HG02885 (cell line): ENCODE data around the gene CLIC4.
"Not testable (repeated sequence)": the region's sequence is repeated elsewhere in the genome, so short reads cannot be mapped to it uniquely, and the experiment has no call there.

Experiments used
- ATAC-seq: cut with Tn5 transposase; IDR thresholded peaks from one replicate; pipeline ENCODE4 v1.9.1; 2021; ENCODE audit warnings: mild to moderate bottlenecking; ENCODE audit not compliant: unreplicated experiment, poor library complexity

Gene CLIC4

GRCh38 chr1:24743404-24744211 is 1.6 kb upstream of the CLIC4 start:
- no peak for ATAC-seq

DNA sequence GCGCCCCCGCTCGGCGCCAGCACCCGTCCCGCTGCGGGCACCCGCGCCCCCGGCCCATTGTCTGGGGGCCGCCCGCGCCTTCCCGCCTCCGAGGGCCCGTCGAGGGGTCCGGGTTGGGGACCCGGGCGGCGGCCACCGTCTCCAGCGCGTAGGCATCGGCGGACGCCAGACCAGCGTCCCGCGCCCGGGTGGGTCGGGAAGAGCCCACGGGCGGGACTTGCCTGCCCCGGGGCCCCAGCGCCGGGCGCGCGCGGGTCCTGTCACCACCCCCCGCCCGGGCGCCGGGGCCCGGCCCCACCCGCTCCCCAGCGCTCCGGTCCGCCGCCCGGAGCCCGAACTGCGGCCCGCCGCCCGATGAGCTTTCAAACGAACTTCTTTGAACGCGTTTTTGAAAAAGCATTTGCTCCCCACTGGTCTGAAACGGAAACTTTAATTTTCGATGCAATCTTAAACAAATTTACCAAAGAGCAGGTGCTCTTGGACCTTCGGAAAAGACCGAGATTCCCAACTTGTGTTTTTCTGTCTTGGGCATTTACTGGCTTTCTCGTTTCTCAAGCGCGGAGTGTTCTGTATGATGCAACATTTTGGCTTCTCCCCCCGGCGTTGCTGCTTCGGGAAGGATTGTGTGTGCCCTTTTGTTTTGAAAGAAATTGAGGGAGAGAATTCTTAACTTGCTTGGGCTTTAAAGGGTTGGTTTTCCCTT is 615 bp downstream of the CLIC4 start:
- ATAC-seq, result peak; percentile 7

DNA sequence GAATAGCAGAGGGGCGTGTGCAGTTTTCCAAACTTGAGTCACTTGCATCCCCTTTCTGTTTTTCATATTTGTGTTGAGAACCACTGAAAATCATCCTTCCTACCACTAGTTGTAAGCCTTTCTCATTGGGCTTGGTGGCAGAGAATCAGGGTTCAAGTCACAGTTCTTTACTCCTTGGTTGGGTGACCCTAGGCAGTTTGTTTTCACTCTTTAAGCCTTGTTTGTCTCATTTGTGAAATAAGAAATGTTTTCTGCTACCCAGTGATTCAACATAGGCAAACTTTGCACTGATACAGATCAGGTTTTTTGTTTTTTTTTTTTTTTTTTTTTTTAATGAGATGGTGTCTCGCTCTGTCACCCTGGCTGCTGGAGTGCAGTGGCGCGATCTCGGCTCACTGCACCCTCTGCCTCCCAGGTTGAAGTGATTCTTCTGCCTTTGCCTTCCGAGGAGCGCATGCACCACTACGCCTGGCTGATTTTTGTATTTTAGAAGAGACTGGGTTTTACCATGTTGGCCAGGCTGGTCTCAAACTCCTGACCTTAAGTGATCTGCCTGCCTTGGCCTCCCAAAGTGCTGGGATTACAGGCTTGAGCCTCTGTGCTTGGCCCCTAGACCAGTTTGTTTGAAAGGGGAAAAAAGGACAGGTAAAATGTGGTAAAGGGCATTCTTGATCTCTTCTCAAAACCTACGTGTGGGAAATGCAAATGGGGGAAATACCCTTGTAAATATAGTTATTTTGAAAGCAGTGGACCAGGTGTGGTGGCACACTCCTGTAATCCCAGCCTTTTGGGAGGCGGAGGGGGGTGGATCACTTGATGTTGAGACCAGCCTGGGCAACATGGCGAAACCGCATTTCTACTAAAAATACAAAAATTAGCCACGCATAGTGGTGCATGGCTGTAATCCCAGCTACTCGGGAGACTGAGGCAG is 3.2 kb downstream of the CLIC4 start:
- ATAC-seq, result no peak

- ATAC-seq, result no peak
Observed at GRCh38 chr1:24749252-24749651, 4.0 kb downstream of the CLIC4 start.

DNA sequence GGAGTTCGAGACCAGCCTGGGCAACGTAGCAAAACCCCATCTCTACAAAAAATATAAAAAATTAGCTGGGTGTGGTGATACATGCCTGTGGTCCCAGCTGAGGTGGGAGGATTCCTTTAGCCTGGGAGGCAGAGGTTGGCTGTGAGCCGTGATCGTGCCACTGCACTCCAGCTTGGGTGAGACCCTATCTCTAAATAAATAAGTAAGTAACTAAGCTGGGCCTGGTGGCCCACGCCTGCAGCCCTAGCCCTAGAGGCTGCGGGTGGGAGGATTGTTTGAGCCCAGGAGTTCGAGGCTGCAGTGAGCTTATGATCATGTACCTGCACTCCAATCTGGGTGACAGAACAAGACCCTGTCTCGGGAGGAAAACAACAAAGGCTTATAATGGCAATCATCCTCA is 4.6 kb downstream of the CLIC4 start:
- no peak for ATAC-seq

GRCh38 chr1:24751833-24752232 is 6.6 kb downstream of the CLIC4 start:
- ATAC-seq, result no peak

DNA sequence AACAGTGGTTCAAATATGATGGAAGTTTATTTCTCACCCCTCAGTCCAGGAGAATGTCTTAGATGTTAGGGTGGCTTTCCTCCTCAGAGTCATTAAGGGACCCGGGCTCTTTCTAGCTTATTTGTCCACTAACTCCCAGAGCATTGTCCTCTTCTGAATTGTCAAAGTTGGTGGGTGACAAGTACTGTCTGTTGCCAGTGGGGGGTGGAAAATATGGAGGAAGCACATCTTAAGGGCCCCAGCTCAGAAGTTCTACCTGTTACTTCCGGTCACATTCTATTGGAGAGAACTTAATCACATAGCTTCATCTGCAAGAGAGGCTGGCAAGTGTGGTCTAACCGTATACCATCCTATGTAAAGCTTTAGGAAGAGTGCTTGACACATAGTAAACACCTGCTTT is 7.1 kb downstream of the CLIC4 start:
- ATAC-seq, result no peak

DNA sequence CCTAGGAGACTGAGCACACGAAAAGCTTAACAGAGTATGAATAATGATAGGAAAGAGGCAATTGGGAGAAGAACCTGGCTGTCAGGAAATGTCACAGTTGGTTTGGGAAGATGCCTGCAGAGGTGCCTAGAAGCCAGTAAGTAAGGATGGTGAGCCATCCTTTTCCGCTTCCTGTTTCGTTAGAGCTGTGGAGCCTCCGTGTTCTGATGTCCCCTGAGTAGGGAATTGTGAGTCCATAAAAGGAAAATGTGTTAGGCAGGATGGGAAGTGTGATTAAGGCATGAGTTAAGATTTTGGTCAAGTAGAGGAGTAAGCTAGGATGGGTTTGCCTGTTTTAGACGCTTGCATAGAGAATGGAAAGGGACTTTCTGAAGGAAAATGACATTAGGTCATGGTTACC is 9.0 kb downstream of the CLIC4 start:
- ATAC-seq, result no peak

- not testable (repeated sequence) for ATAC-seq
Observed at GRCh38 chr1:24755323-24755722, 10.1 kb downstream of the CLIC4 start.

DNA sequence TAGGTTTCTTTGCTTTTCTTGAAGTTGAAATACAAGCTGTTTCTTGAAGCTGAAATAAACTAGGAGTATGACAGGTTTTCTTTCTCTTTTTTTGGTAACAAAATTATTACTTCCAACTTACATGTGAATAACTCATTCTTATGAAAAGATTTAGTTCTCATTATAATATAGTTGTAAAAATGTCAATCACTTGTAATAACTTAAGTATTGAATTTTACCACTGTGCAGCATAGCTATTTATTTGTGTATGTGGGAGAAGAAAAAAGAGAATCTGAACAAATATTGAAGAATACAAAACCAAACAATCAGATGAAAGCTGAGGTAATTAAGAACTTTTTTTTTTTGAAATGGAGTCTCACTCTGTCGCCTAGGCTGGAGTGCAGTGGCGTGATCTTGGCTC is 11.1 kb downstream of the CLIC4 start:
- no peak for ATAC-seq

DNA sequence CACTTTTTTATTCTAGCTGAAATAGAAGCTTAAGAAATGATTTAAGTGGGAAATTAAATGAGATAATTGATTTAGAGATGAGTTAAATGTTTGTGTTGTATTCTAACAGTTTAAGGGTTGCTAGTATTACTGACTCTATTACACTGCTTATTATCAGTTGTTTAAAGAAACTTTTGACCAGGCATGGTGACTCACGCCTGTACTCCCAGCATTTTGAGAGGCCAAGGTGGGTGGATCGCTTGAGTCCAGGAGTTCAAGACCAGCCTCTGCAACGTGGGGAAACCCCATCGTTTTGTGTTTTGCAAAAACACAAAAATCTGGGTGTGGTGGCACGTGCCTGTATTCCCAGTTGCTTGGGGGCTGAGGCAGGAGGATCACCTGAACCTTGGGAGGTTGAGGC is 14.2 kb downstream of the CLIC4 start:
- no peak for ATAC-seq

DNA sequence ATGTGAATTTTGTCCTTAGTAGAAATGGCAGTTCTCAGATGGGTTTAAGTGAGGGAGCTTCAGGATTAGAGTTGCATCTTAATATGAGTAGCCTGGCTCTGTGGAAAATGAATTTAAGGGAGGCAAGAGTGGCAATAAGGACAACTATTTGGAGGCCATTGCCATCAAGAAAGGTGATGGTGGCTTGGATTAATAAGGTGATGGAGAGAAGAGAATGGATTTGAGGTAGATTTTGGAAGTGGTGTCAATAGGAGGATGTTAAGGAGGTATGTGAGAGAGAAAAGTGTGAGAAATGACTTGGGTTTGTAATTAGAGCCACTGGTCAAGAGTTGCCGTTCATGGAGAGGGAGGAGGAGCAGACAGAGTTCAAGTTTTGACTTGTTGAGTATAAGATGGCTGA is 16.3 kb downstream of the CLIC4 start:
- no peak for ATAC-seq

DNA sequence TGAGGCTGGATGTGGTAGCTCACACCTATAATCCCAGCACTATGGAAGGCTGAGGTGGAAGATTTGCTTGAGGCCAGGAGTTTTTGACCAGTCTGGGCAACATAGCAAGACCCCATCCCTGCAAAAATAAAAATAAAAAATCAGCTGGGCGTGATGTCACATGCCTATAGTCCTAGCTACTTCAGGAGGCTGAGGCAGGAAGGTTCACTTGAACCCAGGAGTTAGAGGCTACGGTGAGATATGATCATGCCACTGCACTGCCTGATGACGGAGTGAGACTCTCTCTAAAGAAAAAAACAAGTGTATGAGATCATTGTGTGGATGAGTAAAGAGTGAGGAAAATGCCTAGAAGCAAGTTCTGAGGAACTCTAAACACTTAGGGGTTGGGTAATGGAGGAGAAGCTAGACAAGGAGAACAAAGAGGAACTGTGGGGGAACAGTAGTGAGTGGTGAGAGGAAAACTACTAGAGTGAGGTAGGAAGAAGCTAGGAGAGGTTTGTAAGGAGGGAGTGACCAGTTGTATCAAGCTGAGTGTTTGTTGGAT is 17.0 kb downstream of the CLIC4 start:
- ATAC-seq, result no peak

DNA sequence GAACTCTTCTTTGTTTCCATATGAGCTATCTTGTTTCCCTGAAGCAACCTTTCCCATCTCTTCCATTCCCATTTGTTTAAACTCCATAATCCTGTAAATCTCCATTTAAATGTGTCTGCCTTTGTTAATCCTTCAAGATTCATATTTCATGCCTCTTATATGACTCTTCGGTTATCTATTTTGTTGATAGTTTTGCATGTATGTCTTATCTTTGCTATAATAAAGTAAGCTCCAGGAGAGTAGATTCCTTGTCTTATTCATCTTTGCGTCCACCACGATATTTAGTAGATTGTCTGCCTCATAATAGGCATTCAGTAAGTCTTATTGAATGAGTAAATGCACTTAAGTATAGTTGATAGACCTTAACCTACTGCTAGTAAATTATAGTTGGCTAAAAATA is 18.4 kb downstream of the CLIC4 start:
- no peak for ATAC-seq

GRCh38 chr1:24764439-24764838 is 19.2 kb downstream of the CLIC4 start:
- no peak for ATAC-seq

GRCh38 chr1:24764848-24765247 is 19.6 kb downstream of the CLIC4 start:
- ATAC-seq, result no peak

DNA sequence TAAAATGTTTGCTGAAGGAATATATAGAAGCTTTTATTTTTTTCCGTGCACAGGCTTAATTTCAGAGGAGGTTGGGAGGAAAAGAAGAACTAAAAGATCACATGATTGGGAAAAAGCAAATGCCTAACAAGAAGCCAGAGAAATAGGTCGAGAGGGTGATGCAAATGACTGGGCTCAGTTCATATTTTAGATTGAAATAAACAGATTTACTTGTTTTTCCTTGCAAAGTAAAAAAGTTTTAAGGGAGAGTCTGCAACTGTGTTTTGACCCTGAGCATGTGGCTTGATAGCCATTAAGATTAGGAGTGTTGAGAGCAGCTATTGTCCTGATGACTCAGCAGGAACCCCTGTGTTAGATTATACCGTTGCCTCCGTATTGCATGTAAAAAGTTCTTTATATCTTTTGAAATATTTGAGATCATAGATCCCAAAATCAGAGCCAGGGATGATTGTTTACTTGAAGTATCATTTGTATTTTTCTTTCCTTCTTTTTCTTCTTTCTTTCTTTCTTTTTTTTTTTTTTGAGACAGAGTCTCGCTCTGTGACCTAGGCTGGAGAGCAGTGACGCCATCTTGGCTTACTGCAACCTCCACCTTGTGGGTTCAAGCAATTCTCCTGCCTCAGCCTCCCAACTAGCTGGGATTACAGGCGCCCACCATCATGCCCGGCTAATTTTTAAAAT is 20.2 kb downstream of the CLIC4 start:
- no peak for ATAC-seq

GRCh38 chr1:24767351-24767750 is 22.1 kb downstream of the CLIC4 start:
- no peak for ATAC-seq

DNA sequence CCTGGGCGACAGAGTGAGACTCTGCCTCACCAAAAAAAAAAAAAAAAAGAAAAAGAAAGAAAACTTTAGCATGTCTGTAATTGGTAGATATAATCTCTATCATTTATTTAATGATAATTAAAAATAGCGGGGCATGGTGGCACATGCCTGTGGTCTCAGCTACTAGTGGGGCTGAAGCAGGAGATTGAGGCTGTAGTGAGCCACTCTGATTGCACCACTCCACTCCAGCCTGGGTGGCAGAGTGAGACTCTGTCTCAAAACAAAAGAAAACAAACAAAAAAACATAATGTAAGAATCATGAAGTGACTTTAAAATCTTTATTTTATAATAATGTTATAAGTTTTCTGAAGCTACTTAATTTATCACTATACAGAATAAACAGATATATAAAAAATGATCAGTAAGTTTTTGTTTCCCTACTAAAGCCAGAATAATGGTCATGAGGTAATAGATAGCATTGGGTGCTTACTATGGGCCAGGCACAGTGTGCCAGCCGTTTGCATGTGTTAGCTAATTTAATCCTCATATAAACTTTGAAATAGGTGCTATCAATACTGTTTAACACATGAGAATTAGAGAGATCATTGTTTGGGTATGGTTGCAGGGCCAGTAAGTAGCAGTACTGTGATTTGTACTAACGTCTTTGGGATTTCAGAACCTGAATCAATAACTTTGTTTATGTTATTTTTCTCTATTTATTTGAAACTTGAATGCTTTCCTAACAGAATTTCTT is 23.8 kb downstream of the CLIC4 start:
- ATAC-seq, result no peak
